HCT116 (cell line): ENCODE data around the gene COG1. TPM values are rescaled to one million over a fixed set of nuclear protein-coding genes. Genes with fewer than 3 reads are reported as not detected.

Experiments
- ATAC-seq: fragments of 200-7000 bp; cut with Tn5 transposase; 2 replicates; pipeline ENCODE4 v1.9.1; 2020; ENCODE audit warnings: mild to moderate bottlenecking, moderate library complexity
- BruUV-seq: library from RNA; stranded (reverse); fragments of 400-500 nt; replicated peaks from 2 replicates; lab custom pipeline; 2021; lab: Mats Ljungman, UMichigan
- CTCF ChIA-PET: fragments of 300-600 bp; sonication (Branson Sonifier 250); formaldehyde crosslinking; loops from one replicate; lab custom pipeline; 2021; ENCODE audit warnings: antibody characterized with exemption; lab: Charles Lee
- POLR2A ChIA-PET: fragments of 300-600, 350-600 bp; sonication (Branson Sonifier 250); formaldehyde crosslinking; loops from one replicate; lab custom pipeline; 2021; ENCODE audit warnings: antibody characterized with exemption; lab: Charles Lee
- RAD21 ChIA-PET, 2 experiments: fragments of 300-600 bp; sonication (Branson Sonifier 250); formaldehyde crosslinking; loops; one replicate each; lab custom pipeline; 2023; ENCODE audit warnings: low total read pairs in 2 of 2; ENCODE audit not compliant: uncharacterized antibody in 2 of 2, unreplicated experiment in 2 of 2, low non-redundant PET in 1 of 2; lab: Charles Lee
- DNase-seq: peaks from one replicate; pipeline ENCODE4 v3.0.0-alpha.2; 2010; ENCODE audit warnings: low read depth, low spot score
- H2AFZ ChIP-seq: fragments of 200-600 bp; shearing (Covaris generic), sonication (generic); 2 replicates; pipeline ENCODE4 v1.6.1; 2017; ENCODE audit warnings: low read depth, mixed run types, mixed read lengths, antibody characterized with exemption, low read length; ENCODE audit not compliant: poor library complexity, severe bottlenecking
- H3K27ac ChIP-seq: 2 replicates; pipeline ENCODE4 v1.5.1; 2012; ENCODE audit warnings: low read depth, low read length
- H3K27me3 ChIP-seq: fragments of 200-600 bp; sonication (generic); 2 replicates; pipeline ENCODE4 v1.6.1; 2016; ENCODE audit warnings: mixed run types, low read length, mixed read lengths; ENCODE audit not compliant: insufficient read depth
- H3K36me3 ChIP-seq, 2 experiments: fragments of 200-500 bp in 1 of 2; fragments of 200-600 bp in 1 of 2; sonication (Bioruptor generic) in 1 of 2; sonication (generic) in 1 of 2; 2 replicates each; pipeline versions ENCODE4 v1.5.1 to v1.6.1; 2014 to 2016; ENCODE audit warnings: low read length in 2 of 2, inconsistent platforms in 1 of 2, mixed read lengths in 1 of 2, mixed run types in 1 of 2; ENCODE audit not compliant: insufficient read depth in 2 of 2, control insufficient read depth in 1 of 2
- H3K4me1 ChIP-seq, 2 experiments: fragments of 200-600 bp in 1 of 2; sonication (generic) in 1 of 2; 2 replicates each; pipeline versions ENCODE4 v1.5.1 to v1.6.1; 2012 to 2017; ENCODE audit warnings: low read length in 2 of 2, inconsistent platforms in 1 of 2, mild to moderate bottlenecking in 1 of 2, mixed read lengths in 1 of 2, mixed run types in 1 of 2, moderate library complexity in 1 of 2; ENCODE audit not compliant: insufficient read depth in 2 of 2, control insufficient read depth in 1 of 2
- H3K4me2 ChIP-seq: fragments of 200-600 bp; sonication (generic); 2 replicates; pipeline ENCODE4 v1.6.1; 2017; ENCODE audit warnings: mixed run types, low read length, mixed read lengths
- H3K4me3 ChIP-seq, 2 experiments: fragments of 200-600 bp in 1 of 2; sonication (generic) in 1 of 2; replicated peaks in 1 of 2; 2 replicates each; pipeline ENCODE4 v1.5.1; 2011 to 2016; ENCODE audit warnings: low read length in 2 of 2, control low read depth in 1 of 2, low read depth in 1 of 2, mild to moderate bottlenecking in 1 of 2, mixed read lengths in 1 of 2, mixed run types in 1 of 2
- H3K79me2 ChIP-seq: fragments of 200-600 bp; sonication (generic); 2 replicates; pipeline ENCODE4 v1.6.1; 2017; ENCODE audit warnings: mild to moderate bottlenecking, mixed run types, low read length, moderate library complexity, mixed read lengths; ENCODE audit not compliant: insufficient read depth
- H3K9ac ChIP-seq: fragments of 200-600 bp; sonication (generic); 2 replicates; pipeline ENCODE4 v1.6.1; 2016; ENCODE audit warnings: low read length, mixed read lengths
- H3K9me2 ChIP-seq: fragments of 200-600 bp; sonication (generic), shearing (Covaris generic); 2 replicates; pipeline ENCODE4 v1.6.1; 2017; ENCODE audit warnings: mixed run types, mild to moderate bottlenecking, moderate library complexity; ENCODE audit not compliant: insufficient read depth
- H3K9me3 ChIP-seq, 2 experiments: fragments of 200-500 bp in 1 of 2; fragments of 200-600 bp in 1 of 2; sonication (Bioruptor generic) in 1 of 2; sonication (generic) in 1 of 2; 2 replicates each; pipeline ENCODE4 v1.6.1; 2014 to 2017; ENCODE audit warnings: low read length in 2 of 2, mixed read lengths in 2 of 2, inconsistent platforms in 1 of 2, low read depth in 1 of 2, mild to moderate bottlenecking in 1 of 2, mixed run types in 1 of 2, moderate library complexity in 1 of 2; ENCODE audit not compliant: control insufficient read depth in 1 of 2, insufficient read depth in 1 of 2
- H4K20me1 ChIP-seq: fragments of 200-600 bp; sonication (generic), shearing (Covaris generic); 2 replicates; pipeline ENCODE4 v1.6.1; 2017; ENCODE audit warnings: mixed run types, mild to moderate bottlenecking, moderate library complexity; ENCODE audit not compliant: insufficient read depth
- ATF3 ChIP-seq: IDR thresholded peaks from 2 replicates; pipeline ENCODE4 v1.6.1; 2012
- CEBPB ChIP-seq: IDR thresholded peaks from 2 replicates; pipeline ENCODE4 v1.6.1; 2012; ENCODE audit warnings: low read depth
- JUND ChIP-seq: IDR thresholded peaks from 2 replicates; pipeline ENCODE4 v1.6.1; 2012
- POLR2A ChIP-seq: IDR thresholded peaks from 2 replicates; pipeline ENCODE4 v1.7.0; 2011; ENCODE audit warnings: borderline replicate concordance; ENCODE audit not compliant: insufficient read depth, insufficient read length; ENCODE audit errors: extremely low read depth
- RAD21 ChIP-seq: IDR thresholded peaks from 2 replicates; pipeline ENCODE4 v1.6.1; 2012; ENCODE audit warnings: low read depth, mild to moderate bottlenecking
- REST ChIP-seq: IDR thresholded peaks from 2 replicates; pipeline ENCODE4 v1.6.1; 2012; ENCODE audit warnings: low read depth
- YY1 ChIP-seq: IDR thresholded peaks from 2 replicates; pipeline ENCODE4 v1.6.1; 2011; ENCODE audit warnings: low read length, low read depth, moderate library complexity, mild to moderate bottlenecking; ENCODE audit not compliant: insufficient replicate concordance; ENCODE audit errors: extremely low read depth
- ZNF274 ChIP-seq: fragments of 200-500 bp; sonication (Bioruptor generic); IDR thresholded peaks from 2 replicates; pipeline ENCODE4 v1.6.1; 2014; ENCODE audit warnings: mild to moderate bottlenecking, low read depth, low read length, inconsistent platforms
- intact Hi-C: fragments of 100-400 bp; cut with micrococcal nuclease; formaldehyde crosslinking; loops from 2 replicates; pipeline ENCODE4 v1.10.0; 2022
- total RNA-seq: library from RNA; stranded (reverse); gene quantifications from one replicate; pipeline ENCODE4 v1.2.1, GENCODE V29; 2021; ENCODE audit not compliant: unreplicated experiment

Gene COG1
- total RNA-seq, 1 experiment from 2014 or later, result 44.6 TPM

- H3K27ac ChIP-seq, result no peak overlapping the region
- H3K4me3 ChIP-seq, result no peak overlapping the region
- no peak overlapping the region for H3K4me2 ChIP-seq
- H3K36me3 ChIP-seq, result peaks cover 0 to 12% of the 10 kb centered on the region in 2 experiments; a peak in 2 of 4 replicates
- TF ChIP-seq ATF3 (no peak), REST (no peak), POLR2A (no peak), YY1 (no peak), CEBPB (no peak), RAD21 (no peak), JUND (no peak), ZNF274 (no peak)
- RAD21 ChIA-PET, result interaction anchor here (0.7 to 1.1 kb wide), 2 partner anchors 500 to 983 kb away, joined by 3 read pairs; no protein-coding TSS in a partner anchor
- H3K9ac ChIP-seq, result no peak overlapping the region
- CTCF ChIA-PET, result interaction anchor here (0.8 to 2.3 kb wide), 5 partner anchors 13 to 671 kb away, joined by 3 to 7 read pairs (median 6); no protein-coding TSS in a partner anchor
- intact Hi-C loops, result loop anchor here (2.0 kb wide), 1 partner anchor 35 kb away; the partner anchor contains the start of gene COG1
- H3K4me1 ChIP-seq, result peaks cover 26 to 43% of the 10 kb centered on the region in 2 experiments
- H2AFZ ChIP-seq, result no peak overlapping the region
- H3K79me2 ChIP-seq, result peaks cover 92% of the 10 kb centered on the region
- no peak for ATAC-seq
- peaks cover 6% of the 10 kb centered on the region; the same call in 1 of the 2 replicates for H4K20me1 ChIP-seq
- BruUV-seq, result no TSS peak
- DNase-seq, result no peak
- no peaks in the 10 kb centered on the region for H3K9me2 ChIP-seq
- no peaks in the 10 kb centered on the region for H3K9me3 ChIP-seq
- no peaks in the 10 kb centered on the region for H3K27me3 ChIP-seq
- POLR2A ChIA-PET, result interaction anchor here (0.7 to 1.2 kb wide), 2 partner anchors 20 to 228 kb away, joined by 3 read pairs; no protein-coding TSS in a partner anchor
Observed at GRCh38 chr17:73227944-73228343, 35.1 kb downstream of the COG1 start.
